Fibroblast of peridontal ligament (primary cell): ENCODE measurements around the gene GEN1.

ENCODE experiments used
- DNase-seq: peaks from one replicate; pipeline ENCODE4 v3.0.0-alpha.2; 2010; ENCODE audit errors: extremely low read depth

The GEN1 gene

DNA sequence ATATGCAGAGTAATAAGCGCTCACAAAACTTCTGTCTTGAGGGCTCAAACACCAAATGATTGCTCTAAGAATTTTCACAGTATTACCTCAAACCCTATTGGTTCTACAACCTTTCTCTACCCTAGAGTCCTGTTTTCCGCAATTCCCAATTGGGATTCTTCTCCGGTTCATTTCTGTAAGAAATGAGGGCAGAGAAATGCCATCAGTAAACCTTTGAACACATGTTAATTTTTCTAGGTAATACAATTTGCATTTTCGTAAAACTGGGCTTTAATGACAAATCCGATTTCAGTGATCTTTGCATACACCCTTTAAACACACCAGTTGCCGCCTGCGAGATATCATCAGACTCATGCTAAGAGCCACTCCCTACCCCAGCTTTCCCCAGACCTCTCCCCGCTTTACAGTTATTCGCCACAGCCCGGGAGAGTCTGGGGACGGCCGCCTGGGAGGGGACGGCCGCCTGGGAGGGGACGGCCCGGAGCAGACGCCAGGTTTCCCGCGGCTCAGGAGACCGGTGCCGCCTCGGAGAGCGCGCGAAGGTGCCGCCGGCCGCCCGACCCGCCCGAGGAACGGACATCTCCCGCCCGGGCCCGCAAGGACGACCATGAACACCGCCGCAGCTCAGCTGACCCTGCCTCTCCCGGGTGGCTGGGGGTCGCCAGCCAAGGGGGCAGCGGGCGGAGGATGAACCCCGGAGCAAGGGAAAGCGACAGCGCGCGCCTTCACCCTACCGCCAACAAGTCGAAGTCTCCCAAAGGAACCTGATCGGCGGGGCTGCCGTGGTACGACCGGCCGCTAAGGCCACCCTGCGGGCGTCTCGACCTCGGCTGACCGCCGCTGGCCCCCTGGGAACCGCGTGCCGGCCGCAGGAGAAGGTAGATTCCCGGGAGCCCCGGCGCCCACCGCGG, 791 bp upstream of the GEN1 start:
- DNase-seq = no peak

DNA sequence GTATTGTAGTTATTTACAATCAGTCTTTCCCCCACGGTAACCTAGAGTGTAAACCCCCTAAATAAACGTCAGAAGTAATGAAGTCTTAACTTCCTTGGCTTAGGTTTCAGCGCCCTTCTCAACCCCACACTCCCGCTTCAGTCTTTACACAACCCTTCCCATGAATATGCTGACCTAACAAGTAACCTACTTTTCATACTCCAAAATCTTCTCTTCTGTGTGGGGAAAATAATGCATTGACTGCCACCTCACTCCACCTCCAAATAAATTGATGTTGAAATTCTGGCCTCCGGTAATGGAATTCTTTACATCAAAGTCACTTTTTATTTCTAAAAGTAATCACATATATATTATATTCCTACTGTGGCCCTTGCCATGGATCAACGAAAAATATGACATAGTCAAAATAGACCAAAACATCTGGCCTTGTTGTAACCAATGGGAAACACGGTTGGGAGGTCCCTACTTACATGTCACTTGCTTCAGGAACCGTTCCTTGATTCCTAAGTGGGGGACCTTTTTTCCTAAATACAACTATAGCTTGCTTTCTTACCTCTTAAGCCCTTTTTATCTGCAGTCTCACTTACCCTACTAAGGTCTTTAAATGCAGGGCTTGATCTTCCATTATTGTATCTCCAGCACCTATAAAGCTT, 961 bp downstream of the GEN1 start:
- DNase-seq = no peak

DNA sequence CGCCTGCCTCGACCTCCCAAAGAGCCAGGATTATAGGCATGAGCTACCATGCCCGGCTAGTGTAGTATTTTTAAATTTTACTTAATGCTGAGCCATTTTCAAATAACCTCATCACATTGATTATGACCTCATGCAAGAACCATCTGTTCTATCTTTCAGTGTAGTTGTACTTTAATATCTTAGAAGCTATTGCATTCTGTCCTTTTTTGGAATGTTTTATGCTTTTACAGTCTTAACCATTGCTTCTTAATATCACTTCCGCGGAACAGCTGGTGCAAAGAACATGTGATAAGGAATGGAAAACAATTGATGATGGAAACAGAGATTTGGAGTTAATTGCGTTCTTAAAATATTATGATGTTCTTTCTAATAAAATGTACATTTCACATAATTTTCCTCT, 2.7 kb downstream of the GEN1 start:
- no peak for DNase-seq

DNA sequence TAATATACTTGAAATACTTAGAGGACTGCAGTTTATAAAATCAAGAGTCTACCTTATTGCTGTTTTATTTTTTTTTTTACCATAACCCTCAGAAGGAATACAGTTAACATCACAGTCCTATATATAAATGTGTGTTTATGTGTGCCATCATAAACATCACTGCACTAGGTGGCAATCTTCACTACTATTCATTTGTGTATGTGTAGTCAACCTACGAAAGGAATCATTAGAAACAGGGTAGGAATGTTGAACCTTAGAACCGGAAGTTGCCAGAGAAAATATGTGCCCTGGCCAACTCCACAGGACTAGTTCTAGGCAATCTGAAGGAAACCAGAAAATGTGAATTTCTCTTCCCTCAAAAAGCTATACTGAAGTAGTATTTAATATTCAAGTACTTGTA, 3.4 kb downstream of the GEN1 start:
- DNase-seq = no peak

DNA sequence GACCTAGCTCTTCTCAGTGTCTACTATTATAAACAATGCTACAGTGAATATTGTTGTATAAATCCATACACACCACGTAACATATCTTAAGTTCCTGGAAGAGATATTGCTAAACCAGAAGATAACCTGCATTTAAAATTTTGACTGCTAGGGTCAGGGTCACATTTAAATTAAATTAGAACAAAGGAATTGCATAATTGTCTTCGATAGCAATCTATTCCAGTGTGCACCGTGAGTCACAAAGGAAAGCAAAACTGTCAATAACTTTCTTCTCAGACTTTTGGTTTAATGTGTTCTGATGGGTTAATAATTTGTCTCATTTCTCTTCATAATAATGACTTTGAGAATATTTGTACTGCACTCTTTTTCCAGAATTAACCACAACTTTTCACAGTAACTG, 4.2 kb downstream of the GEN1 start:
- DNase-seq = no peak

DNA sequence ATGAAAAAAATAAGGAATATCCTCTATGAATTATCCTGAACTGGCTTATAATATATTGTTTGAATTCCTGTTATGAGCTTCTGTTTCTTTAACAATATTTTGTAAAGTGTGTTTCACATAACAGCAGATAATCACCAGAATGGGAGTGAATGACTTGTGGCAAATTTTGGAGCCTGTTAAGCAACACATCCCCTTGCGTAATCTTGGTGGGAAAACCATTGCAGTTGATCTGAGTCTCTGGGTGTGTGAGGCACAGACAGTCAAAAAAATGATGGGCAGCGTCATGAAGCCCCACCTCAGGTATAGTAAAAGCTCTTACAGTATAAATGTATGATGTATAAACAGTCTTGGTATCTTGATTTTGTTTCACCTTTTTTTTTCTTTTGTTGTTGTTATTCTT, 5.9 kb downstream of the GEN1 start:
- DNase-seq = peak; percentile 62

DNA sequence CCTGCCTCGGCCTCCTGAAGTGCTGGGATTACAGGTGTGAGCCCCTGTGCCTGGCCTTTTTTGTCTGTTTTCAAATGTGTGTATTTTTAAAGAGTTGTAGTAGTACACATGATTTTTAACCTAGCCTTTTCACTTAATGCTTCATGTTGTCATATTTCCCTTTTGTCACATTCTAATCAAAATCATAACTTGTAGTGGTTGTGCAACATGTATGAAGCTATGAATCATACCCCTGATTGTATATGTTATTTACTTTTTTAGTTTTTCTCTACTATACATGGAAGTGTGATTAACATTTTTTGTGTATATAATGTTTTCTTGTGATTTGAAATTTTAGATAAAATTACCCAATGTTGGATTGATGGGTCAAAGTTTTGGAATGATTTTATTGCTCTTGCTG, 8.5 kb downstream of the GEN1 start:
- DNase-seq = no peak

DNA sequence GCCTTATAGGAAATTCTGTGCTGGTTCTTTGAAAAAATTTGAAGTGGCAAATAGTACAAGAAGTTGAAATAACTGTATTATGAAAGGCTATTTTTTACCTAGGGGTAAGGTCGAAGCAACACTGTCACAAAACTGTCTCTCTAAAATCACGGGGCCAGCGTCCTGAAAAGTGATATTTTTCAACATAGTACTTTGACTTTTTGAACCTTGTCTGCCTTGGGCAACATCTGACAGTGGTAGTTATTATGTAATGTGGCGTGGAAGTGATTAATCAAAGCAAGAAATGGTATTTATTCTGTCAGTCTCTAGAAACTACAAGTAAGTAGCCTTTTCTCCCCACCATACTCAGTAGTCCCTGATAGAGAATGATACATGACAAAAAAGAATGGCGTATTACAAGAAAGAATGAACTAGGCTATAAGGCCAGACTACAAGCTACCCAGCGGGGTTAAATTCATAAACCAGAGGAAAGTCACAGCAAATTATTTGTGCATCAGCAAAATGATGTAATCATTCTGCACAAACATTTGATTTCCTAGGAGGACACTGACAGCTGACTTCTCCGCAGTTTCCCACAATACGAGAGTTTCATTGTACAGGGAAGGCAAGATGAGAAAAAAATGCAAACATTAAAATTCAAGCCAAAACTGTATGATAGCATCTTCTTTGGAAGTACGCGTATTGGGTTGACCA, 9.8 kb downstream of the GEN1 start:
- DNase-seq = no peak

DNA sequence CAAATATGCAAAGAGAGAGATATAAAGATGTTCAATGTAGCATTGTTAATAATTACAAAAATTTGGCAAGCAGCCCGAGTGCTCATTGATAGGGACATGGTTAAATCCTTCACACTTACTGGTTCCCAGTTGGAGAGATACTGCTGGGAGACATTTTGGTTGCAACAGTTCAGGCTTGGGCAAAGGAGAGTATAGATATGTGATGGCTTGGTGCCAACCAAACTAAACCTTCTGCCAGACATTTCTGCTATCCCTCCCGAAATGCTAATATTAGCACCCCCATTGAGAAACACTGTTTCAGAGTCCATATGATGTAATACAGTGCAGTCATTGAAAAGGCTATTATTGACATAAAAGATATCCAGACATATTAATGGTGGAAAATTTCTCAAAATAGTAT, 11.5 kb downstream of the GEN1 start:
- no peak for DNase-seq

DNA sequence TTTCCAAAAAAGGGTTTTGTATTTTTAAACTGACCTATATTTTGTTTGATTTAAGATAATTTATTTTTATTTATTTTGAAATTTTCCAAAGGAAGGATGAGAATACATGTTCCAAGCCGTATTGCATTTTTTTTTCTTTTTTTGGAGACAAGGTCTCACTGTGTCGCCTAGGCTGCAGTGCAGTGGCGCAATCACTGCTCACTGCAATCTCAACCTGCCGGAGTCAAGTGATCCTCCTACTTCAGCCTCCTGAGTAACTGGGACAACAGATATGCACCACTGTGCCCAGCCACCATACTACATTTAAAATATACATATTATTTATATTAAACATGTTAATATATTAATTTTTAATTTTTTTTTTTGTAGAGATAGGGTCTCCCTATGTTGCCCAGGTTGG, 15.0 kb downstream of the GEN1 start:
- no peak for DNase-seq

DNA sequence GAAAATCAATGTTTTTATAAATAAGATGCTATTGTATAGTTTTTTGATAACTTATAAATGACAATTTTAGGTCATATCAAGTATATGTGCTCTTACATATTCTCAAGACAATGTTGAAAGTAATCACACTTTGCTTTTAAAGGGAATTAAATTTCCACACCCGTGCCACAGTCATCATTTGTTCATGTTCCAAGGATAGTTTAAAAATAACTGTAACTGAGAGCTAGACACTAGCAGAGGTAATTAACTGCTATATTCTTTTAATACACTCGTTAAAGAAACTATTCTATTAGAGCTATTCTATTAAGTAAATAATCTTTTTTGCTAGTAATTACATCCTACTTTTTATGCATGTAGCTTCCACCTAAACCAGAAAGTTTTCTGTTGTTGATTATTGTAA, 18.0 kb downstream of the GEN1 start:
- DNase-seq = no peak

DNA sequence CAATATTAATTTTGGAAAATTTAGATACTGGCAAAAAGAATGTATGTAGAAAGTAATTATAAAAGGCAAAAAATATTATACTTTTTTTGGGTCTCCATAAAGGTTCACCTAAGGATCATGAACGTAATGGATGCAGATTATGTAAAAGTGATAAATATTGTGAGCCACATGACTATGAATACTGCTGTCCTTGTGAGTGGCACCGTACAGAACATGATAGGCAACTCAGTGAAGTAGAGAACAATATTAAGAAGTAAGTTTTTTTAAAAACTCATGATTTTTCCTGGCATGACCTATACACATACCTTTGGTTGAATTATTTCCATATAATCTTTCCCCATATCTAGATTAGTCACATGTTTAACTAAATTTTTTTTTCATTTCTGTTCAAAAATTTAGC, 18.6 kb downstream of the GEN1 start:
- no peak for DNase-seq

DNA sequence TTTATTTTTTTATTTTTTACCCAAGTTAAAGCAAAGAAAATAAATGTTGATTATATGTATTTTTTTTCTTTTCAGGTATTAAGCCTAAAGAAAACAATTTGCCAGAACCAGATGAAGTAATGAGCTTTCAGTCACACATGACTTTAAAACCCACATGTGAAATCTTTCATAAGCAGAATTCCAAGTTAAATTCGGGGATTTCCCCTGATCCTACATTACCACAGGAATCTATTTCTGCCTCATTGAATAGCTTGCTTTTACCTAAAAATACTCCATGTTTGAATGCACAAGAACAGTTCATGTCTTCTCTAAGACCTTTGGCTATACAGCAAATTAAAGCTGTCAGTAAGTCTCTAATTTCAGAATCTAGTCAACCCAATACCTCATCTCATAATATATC, 26.6 kb downstream of the GEN1 start:
- peak; percentile 41 for DNase-seq

DNA sequence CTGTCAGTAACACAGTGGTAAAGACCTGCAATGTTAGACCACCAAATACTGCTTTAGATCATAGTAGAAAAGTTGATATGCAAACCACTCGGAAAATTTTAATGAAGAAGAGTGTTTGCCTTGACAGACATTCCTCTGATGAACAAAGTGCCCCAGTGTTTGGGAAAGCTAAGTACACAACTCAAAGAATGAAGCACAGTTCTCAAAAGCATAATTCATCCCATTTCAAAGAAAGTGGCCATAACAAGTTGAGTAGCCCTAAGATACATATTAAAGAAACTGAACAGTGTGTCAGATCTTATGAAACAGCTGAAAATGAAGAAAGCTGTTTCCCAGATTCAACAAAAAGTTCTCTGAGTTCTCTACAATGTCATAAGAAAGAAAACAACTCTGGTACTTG, 27.5 kb downstream of the GEN1 start:
- DNase-seq = no peak

DNA sequence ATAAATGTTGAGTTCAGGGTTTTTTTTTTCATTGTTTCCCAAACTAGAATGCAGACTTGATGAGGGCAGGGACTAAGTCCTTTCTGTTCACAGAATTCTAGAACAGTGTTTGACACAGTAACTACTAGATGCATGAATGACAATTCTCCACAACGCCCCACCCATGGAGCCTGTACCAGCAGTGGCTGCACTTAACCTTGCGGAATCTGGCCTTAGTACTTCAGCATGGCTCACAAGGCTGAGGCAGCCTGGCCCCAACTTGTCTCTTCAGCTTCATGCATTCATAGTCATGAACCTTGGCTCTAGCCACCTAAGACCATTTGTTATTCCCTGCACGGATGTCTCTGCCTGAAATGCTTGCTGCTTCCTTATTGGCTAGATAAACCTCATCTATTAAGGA, 32.8 kb downstream of the GEN1 start:
- DNase-seq = no peak

DNA sequence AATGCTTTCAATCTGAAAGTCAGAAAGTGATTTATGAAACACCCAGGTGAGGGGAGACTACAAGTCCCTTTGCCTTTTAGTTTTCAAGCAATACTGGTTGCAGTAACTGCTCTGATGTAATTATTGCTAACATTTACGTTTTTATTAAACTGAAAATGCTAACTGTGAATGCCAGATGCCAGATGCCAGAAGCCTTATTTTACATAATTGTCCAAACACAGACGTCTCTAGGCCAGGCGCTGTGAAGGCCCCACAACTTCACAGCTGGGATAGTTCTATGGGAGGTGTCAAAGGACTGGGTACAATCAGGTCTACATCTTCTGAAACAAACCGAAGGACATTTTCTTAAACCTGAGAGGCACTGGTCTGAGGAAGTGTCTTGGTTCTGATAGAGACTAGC, 34.8 kb downstream of the GEN1 start:
- DNase-seq = no peak

DNA sequence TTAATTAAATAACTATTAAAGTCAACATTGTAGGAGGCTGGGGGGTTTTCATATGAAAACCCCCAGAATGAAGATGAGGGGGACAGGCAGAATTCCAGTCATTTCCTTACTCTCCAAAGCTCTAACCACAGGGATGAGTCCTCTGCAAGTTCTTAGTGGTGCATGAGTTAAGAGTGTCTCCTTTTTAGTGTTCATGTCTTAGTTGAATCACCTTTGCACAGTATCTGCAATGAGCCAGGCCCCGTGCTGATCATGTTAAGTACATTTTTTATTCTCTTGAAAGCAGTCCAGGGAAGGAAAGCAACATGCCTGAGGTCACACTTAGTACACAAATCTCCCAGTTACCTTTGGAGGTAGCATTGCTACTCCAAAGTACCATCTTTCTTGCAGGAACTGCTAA, 36.6 kb downstream of the GEN1 start:
- no peak for DNase-seq

DNA sequence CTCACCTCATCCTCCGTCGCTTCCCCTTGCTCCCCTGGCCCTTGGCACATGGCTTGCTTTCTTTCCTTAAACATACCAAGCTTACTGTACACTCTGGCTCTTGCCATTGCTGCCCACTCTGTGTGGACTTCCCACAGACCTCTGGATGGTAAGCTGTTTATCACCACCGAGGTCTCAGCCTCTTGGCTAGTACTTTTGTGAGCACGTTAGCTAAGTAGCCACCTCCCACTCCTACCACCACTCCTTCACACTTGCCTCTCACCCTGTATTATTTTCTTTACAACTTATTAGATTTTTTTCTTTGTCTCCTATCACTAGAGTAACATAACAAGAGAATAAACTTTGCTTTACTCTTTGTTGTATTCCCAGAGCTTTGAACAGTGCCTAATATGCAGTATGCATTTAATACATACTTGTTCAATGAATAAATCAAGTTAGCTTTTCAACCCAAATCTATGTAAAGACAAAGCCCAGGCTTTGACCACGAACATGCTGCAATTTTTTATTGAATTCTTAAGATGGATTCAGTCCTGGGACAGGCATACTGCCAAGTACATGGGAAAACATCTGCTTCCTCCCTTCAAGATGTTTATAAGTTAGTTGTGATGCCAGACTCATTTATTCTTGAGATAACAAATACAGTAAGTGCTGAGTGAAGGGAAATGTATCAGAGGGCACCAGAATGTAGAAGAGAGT, 37.3 kb downstream of the GEN1 start:
- peak; percentile 97 for DNase-seq

DNA sequence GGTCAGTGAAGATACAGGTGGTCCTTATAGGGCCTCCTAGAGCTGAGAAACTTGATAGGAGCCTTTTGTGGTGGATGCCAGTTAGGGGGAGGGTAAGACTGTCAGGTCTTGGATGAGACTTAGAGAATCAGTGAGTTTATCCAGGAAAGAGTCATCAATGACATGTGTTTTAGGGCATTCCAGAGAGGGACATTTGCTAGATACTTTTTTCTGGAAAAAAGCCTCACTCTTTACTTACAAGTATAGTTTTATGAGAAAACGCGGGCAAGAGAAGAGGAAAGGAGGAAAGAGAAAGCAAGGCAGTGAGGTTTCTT, 37.8 kb downstream of the GEN1 start:
- no peak for DNase-seq

DNA sequence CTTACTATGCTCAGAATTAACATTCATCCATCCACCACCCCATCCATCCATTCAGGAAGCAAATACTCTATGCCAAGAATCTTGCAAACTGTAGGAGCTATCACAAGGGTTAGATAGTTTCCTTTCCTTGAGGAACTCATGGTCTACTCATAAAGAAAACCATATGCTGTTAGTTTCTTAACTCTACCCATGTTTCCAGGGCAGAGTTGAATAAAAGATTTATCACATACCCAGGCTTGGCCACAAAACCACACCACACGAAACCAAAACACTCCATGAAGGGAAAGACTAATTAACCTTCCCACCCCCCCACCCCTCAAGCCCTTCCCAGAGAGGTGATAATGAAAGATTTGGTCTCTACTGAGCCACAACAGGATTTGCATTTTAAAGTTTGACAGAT, 38.6 kb downstream of the GEN1 start:
- DNase-seq = peak; percentile 65

DNA sequence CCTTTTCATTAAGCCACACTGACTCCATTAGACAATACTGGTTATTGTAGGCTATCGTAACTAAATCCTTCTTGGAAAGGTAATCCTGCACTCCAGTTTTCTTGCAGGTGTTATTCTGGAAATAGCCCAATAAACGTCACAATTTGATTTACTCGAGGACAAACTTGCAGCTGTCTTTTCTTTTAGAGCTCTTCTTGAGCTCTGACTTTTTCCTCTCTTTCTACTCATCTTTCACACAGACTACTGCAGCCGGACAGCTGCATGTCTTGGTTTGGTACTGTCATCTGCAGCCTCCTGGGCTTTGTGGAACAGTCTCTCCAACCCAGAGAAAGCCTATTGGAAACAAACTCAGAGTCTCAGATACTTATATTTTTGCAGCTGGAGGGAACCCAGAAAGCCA, 39.4 kb downstream of the GEN1 start:
- no peak for DNase-seq

DNA sequence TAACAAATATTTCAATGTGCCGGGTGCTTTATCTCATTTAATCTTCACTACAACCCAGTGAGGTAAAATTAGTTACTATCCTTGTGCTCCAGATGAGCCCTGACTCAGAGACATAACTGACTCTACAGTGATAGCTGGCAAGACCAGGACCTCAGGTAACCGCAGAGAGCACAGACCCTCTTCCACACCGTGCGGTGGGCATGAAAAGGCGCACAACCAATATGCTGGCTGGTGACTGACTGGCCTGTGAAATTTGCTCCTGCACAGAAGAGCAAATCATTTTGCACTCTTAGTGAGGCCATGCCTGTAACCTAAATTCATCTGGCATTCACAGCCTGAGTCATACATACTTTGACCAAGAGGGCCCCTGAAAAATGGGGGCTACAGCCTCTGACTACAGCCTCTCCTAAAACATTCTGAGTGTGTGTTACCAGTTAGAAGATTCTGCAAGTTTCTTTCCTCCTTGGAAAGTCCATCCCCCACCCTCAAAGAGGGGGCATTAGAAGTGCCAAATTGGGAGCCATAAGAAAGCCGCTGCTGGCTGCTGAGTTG, 39.9 kb downstream of the GEN1 start:
- DNase-seq = peak; percentile 36
